GM12892 (cell line): ENCODE measurements around the gene COX19.
A peak's percentile ranks its signal among the peaks of the same experiment; 100 is the strongest.
"Not testable (repeated sequence)": the region's sequence is repeated elsewhere in the genome, so short reads cannot be mapped to it uniquely, and the experiment has no call there.

Source experiments
- DNase-seq: peaks from one replicate; pipeline ENCODE4 v3.0.0; 2011; ENCODE audit not compliant: insufficient read length
- FAIRE-seq: peaks from 2 replicates; lab custom pipeline; 2011; peaks lifted over from hg19 to GRCh38; lab: Jason Lieb, UNC
- POLR2A ChIP-seq: IDR thresholded peaks from 2 replicates; pipeline ENCODE4 v1.6.1; 2011; ENCODE audit warnings: low read depth, low read length, control low read depth
- POLR2AphosphoS5 ChIP-seq: IDR thresholded peaks from 2 replicates; pipeline ENCODE4 v1.6.1; 2011; ENCODE audit warnings: low read depth, low read length, control low read depth
- TAF1 ChIP-seq: IDR thresholded peaks from 2 replicates; pipeline ENCODE4 v1.6.1; 2011; ENCODE audit warnings: low read depth, mild to moderate bottlenecking, control low read depth, low read length, borderline replicate concordance

Gene COX19

GRCh38 chr7:960269-960871 is 15.0 kb downstream of the COX19 start:
- FAIRE-seq (no peak), DNase-seq (no peak)
- no peak for TF ChIP-seq POLR2A
- TF ChIP-seq TAF1 = no peak
- no peak for TF ChIP-seq POLR2AphosphoS5

- DNase-seq, FAIRE-seq: not testable (repeated sequence)
These were observed 15.6 kb downstream of the COX19 start for GRCh38 chr7:959740-960139.

GRCh38 chr7:959271-959670 is 16.1 kb downstream of the COX19 start:
- FAIRE-seq (no peak), DNase-seq (no peak)
- TF ChIP-seq POLR2A (no peak), TAF1 (no peak), POLR2AphosphoS5 (no peak)

DNA sequence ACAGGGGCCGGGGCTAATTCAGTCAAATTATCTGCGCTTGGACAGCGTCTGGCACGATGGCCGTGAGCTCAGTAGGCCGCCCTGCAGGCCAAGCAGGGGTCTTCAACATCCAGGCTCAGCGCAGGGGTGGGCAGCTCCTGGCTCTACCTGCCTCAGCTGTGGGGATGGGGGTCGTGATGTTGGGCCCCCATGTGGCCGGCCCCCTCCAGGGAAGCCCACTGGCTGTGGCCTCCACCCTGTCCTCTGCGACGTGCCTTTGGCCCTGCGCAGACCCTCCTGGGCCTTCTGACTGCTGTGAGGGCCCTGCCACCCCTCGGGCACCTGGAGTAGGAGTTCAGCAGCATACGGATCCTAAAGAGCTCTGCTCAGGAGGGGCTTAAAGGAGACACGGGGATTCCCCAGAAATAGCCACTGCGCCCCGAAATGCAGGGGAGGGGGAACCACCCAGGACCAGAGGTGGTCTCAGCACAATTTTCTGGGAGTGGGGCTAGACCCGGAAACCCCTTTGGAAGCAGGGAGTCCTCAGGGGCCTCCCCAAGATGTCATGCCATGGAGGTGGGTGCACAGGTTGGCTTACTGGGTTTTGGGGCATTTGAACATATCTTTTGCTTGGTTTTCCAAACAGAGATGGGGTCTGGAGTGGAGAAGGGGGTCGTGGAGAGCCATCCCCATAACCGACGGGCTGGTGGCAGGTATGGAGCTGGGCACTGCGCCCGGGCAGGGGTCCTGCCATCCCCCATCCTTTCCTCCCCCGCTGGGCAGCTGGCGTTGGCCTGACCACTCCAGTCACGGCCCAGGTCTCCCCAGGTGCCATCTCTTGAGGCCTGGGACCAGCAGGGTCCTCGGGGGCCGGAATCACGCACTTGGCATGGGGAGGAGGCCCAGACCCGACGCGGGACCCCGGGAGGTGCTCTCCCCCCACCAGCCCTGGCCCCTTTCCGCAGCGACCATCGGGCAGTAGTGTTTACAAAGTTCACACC is 16.8 kb downstream of the COX19 start:
- TF ChIP-seq POLR2AphosphoS5 (no peak), POLR2A (no peak), TAF1 (no peak)
- FAIRE-seq (no peak), DNase-seq (no peak)

- DNase-seq (no peak), FAIRE-seq (no peak)
- TF ChIP-seq TAF1 (no peak), POLR2A (no peak)
These were observed 17.7 kb downstream of the COX19 start for GRCh38 chr7:957418-958220.

DNA sequence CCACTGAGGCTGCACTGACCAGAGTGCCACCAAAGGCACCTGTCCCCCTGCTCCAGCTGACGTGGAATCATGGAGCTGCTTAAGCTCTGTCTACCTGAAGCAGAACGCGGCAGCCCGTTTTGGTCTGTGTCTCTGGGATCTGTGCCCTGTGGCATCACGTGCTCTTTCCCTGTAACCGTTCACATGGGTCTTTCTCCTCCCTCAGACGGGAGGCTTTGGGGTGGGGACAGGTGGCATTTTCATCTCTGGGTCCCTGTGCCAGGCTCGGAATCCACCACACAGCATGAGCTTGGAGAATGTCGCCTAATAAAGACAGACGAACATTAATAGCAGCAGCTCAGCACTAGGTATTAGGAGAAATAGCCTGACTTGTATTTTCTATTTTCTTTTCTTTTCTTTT is 19.3 kb downstream of the COX19 start:
- DNase-seq = no peak
- TF ChIP-seq POLR2A (no peak), TAF1 (no peak), POLR2AphosphoS5 (no peak)
- FAIRE-seq = no peak

DNA sequence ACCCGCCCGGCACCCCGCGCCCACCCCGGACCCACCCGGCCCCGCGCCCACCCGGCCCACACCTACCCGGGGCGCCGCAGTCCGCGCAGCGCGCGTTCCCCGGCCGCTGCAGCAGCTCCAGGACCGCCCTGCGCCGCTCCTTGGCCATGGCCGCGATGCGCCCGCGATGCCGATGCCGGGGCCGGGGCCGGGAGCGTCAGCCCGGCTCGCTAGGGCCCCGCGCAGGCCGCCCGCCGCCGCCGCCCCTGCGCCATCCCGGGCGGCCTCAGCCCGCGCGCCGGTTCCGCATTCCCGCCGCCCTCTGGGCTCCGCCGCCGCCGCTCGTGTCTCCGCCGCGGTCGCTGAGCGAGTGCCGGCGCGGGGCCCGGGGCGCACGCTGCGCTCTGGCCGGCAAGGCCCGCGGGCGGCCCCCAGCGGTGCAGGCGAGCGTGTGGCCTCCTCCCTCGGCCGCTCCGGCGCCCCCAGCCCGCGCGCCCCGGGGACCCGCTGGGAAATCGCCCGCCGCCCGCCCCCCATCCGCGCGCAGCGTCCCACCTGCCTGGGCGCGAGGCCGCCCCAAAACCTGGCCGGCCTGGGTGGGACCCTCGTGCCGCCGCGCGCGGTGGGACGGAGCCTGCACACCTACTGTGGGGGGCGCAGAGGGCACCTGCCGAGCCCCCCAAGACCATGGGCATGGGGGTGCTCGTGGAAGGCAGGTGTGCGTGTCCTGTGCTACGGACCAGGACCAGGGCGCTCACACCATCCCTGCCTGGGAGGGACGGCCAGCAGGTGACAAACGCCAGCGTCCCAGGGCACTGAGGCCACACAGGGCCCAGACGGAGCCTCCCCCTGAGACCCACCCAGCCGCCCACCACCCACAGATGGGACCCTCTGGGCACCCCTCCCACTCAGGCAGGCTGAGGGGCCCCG is 20.8 kb downstream of the COX19 start, which contains the start of gene ADAP1:
TSS of gene ADAP1 (minus strand) at position 351 of the 909 bp plus-strand sequence. CDS start at position 148, 203 bp downstream.
- peak; percentile 74 for FAIRE-seq
- TF ChIP-seq TAF1 = no peak
- no peak for TF ChIP-seq POLR2A
- TF ChIP-seq POLR2AphosphoS5 = no peak
- peak; percentile 79 for DNase-seq

DNA sequence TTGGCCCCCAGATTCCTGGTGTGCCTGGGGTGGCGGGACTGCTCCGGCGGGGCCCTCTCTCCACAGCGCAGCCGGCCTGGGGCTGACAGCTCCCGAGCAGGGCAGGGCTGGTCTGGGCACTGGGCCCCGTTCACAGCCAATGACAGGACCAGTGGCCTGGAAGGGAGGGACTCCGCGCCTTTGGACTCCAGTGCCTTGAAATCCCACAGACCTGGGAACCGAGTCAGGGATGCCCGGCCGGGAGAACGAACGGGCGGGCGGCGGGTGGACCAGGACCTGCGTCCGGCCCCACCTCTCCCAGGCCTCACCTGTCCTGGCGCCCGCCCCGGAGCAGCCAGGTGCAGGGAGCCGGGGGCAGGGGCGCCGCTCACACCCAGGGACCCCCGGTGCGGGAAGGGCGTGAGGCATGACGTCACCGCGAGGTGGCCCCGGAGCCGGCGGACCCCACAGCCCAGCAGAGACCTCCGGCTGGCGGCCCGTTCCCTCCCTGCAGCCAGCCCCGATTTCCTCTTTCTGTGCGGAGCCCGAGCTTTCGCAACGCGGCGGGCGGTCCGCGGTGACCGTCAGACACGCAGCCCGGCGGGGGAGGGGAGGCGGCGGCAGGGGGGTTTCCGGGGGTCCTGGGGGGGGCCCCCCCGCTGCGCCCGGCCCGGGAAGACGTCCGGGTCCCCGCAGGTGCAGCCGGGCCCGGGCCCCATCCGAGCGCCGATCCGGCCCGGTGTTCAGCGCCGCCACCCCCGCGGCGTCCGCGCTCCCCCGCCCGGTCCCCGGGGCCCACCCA is 21.6 kb downstream of the COX19 start:
- TF ChIP-seq POLR2AphosphoS5 (no peak), POLR2A (no peak), TAF1 (no peak)
- peak; percentile 42 for FAIRE-seq
- DNase-seq = no peak

GRCh38 chr7:952548-953441 is 22.6 kb downstream of the COX19 start:
- no peak for FAIRE-seq
- no peak for DNase-seq

More at GRCh38 chr7:952548-953441, 22.6 kb downstream of the COX19 start:
- TF ChIP-seq POLR2A = no peak
- no peak for TF ChIP-seq POLR2AphosphoS5
- TF ChIP-seq TAF1 = no peak
